GM19455 (cell line): ENCODE measurements around the gene MCF2L2.
A peak's percentile ranks its signal among the peaks of the same experiment; 100 is the strongest.

Experiments
- ATAC-seq: cut with Tn5 transposase; IDR thresholded peaks from one replicate; pipeline ENCODE4 v1.9.1; 2021; ENCODE audit not compliant: unreplicated experiment

MCF2L2 gene

GRCh38 chr3:183214277-183214612 is 214.2 kb downstream of the MCF2L2 start:
- ATAC-seq, result no peak

- ATAC-seq, result no peak
Measured at GRCh38 chr3:183213415-183214276, 214.8 kb downstream of the MCF2L2 start.

- ATAC-seq, result no peak
Measured at GRCh38 chr3:183212565-183212964, 215.9 kb downstream of the MCF2L2 start.

GRCh38 chr3:183212096-183212495 is 216.3 kb downstream of the MCF2L2 start:
- no peak for ATAC-seq

- ATAC-seq, result no peak
Measured at GRCh38 chr3:183211352-183211751, 217.1 kb downstream of the MCF2L2 start.

GRCh38 chr3:183210862-183211341 is 217.5 kb downstream of the MCF2L2 start:
- no peak for ATAC-seq

GRCh38 chr3:183210341-183210740 is 218.1 kb downstream of the MCF2L2 start:
- ATAC-seq, result no peak

GRCh38 chr3:183208800-183209199 is 219.6 kb downstream of the MCF2L2 start:
- no peak for ATAC-seq

GRCh38 chr3:183208260-183208659 is 220.2 kb downstream of the MCF2L2 start:
- ATAC-seq, result no peak

GRCh38 chr3:183203670-183204069 is 224.7 kb downstream of the MCF2L2 start:
- no peak for ATAC-seq

- ATAC-seq, result no peak
Measured at GRCh38 chr3:183202004-183202722, 226.3 kb downstream of the MCF2L2 start.

- no peak for ATAC-seq
Measured at GRCh38 chr3:183198939-183199338, 229.5 kb downstream of the MCF2L2 start.

- ATAC-seq, result no peak
Measured at GRCh38 chr3:183197734-183198133, 230.7 kb downstream of the MCF2L2 start.

- ATAC-seq, result no peak
Measured at GRCh38 chr3:183195266-183195665, 233.2 kb downstream of the MCF2L2 start.

- no peak for ATAC-seq
Measured at GRCh38 chr3:183193762-183194689, 234.4 kb downstream of the MCF2L2 start.

GRCh38 chr3:183192650-183193300 is 235.6 kb downstream of the MCF2L2 start:
- no peak for ATAC-seq

- ATAC-seq, result no peak
Measured at GRCh38 chr3:183189641-183190040, 238.8 kb downstream of the MCF2L2 start.

GRCh38 chr3:183188895-183189462 is 239.4 kb downstream of the MCF2L2 start:
- ATAC-seq, result peak; percentile 63

- ATAC-seq, result no peak
Measured at GRCh38 chr3:183185696-183186095, 242.7 kb downstream of the MCF2L2 start.
